Measurements from ENCODE around the gene EXOC4.

GRCh38 chr7:133429371-133429770 lies 176.5 kb downstream of the EXOC4 start:
- TF ChIP-seq CTCF (IDR thresholded peaks at IDR 0.05) (no peak), EP300 (IDR thresholded peaks at IDR 0.05) (no peak)

All from ovary (tissue), 3 donors.